Muscle layer of duodenum (tissue), 2 donors: Measurements from ENCODE around the gene RMI2.

Experiments used
- H3K27ac ChIP-seq: one replicate; pipeline ENCODE4 v1.7.0; 2013; ENCODE audit warnings: mild to moderate bottlenecking, low read length
- H3K27me3 ChIP-seq: one replicate; pipeline ENCODE4 v1.7.0; 2013; ENCODE audit warnings: low read depth, mild to moderate bottlenecking, control low read depth, low read length
- H3K36me3 ChIP-seq, 2 donors: one replicate each; pipeline ENCODE4 v1.7.0; 2013; ENCODE audit warnings: low read length in 2 of 2, control low read depth in 1 of 2, mild to moderate bottlenecking in 1 of 2; ENCODE audit not compliant: insufficient read depth in 2 of 2, control insufficient read depth in 1 of 2
- H3K4me1 ChIP-seq, 2 donors: one replicate each; pipeline ENCODE4 v1.7.0; 2013; ENCODE audit warnings: low read length in 2 of 2, mild to moderate bottlenecking in 2 of 2, control low read depth in 1 of 2, moderate library complexity in 1 of 2; ENCODE audit not compliant: insufficient read depth in 2 of 2, control insufficient read depth in 1 of 2
- H3K4me3 ChIP-seq, 2 donors: one replicate each; pipeline ENCODE4 v1.7.0; 2013; ENCODE audit warnings: low read length in 2 of 2, low read depth in 1 of 2, mild to moderate bottlenecking in 1 of 2
- H3K9me3 ChIP-seq, 2 donors: one replicate each; pipeline ENCODE4 v1.7.0; 2013; ENCODE audit warnings: low read length in 2 of 2, control low read depth in 1 of 2, mild to moderate bottlenecking in 1 of 2; ENCODE audit not compliant: control insufficient read depth in 1 of 2
- donor health status: healthy.

The RMI2 gene

GRCh38 chr16:11331967-11332366, 13.3 kb upstream of the RMI2 start:
- no peaks in the 10 kb centered on the region for H3K36me3 ChIP-seq
- H3K4me3 ChIP-seq = no peak overlapping the region
- peaks cover 3 to 7% of the 10 kb centered on the region in 2 donors for H3K4me1 ChIP-seq
- no peaks in the 10 kb centered on the region for H3K9me3 ChIP-seq
- no peaks in the 10 kb centered on the region for H3K27me3 ChIP-seq
- H3K27ac ChIP-seq = no peak overlapping the region

GRCh38 chr16:11333010-11333409, 12.2 kb upstream of the RMI2 start:
- Histone ChIP-seq H3K27ac (no peak overlapping the region), H3K9me3 (no peaks in the 10 kb centered on the region), H3K27me3 (no peaks in the 10 kb centered on the region), H3K4me3 (no peak overlapping the region), H3K4me1 (peaks cover 3 to 4% of the 10 kb centered on the region in 2 donors), H3K36me3 (no peaks in the 10 kb centered on the region)

- Histone ChIP-seq H3K36me3 (no peaks in the 10 kb centered on the region), H3K9me3 (no peaks in the 10 kb centered on the region), H3K4me3 (no peak overlapping the region), H3K4me1 (peaks cover 0 to 3% of the 10 kb centered on the region in 2 donors), H3K27me3 (no peaks in the 10 kb centered on the region), H3K27ac (no peak overlapping the region)
Observed at GRCh38 chr16:11333702-11334101, 11.6 kb upstream of the RMI2 start.

GRCh38 chr16:11334831-11335404, 10.3 kb upstream of the RMI2 start:
- H3K27me3 ChIP-seq = no peaks in the 10 kb centered on the region
- H3K36me3 ChIP-seq = no peaks in the 10 kb centered on the region
- no peak overlapping the region for H3K27ac ChIP-seq
- no peak overlapping the region for H3K4me3 ChIP-seq
- no peaks in the 10 kb centered on the region for H3K4me1 ChIP-seq
- no peaks in the 10 kb centered on the region for H3K9me3 ChIP-seq

GRCh38 chr16:11339075-11339474, 6.2 kb upstream of the RMI2 start:
- Histone ChIP-seq H3K36me3 (no peaks in the 10 kb centered on the region), H3K4me1 (no peaks in the 10 kb centered on the region), H3K27me3 (no peaks in the 10 kb centered on the region), H3K27ac (no peak overlapping the region), H3K9me3 (no peaks in the 10 kb centered on the region), H3K4me3 (no peak overlapping the region)

- no peaks in the 10 kb centered on the region for H3K9me3 ChIP-seq
- H3K4me1 ChIP-seq = peaks cover 0 to 7% of the 10 kb centered on the region in 2 donors
- no peak overlapping the region for H3K27ac ChIP-seq
- no peak overlapping the region for H3K4me3 ChIP-seq
- H3K36me3 ChIP-seq = no peaks in the 10 kb centered on the region
- no peaks in the 10 kb centered on the region for H3K27me3 ChIP-seq
Observed at GRCh38 chr16:11340710-11341109, 4.5 kb upstream of the RMI2 start.

- Histone ChIP-seq H3K36me3 (no peaks in the 10 kb centered on the region), H3K27ac (no peak overlapping the region), H3K27me3 (no peaks in the 10 kb centered on the region), H3K4me1 (peaks cover 0 to 12% of the 10 kb centered on the region in 2 donors), H3K9me3 (no peaks in the 10 kb centered on the region), H3K4me3 (no peak overlapping the region)
Observed at GRCh38 chr16:11341371-11341770, 3.9 kb upstream of the RMI2 start.

DNA sequence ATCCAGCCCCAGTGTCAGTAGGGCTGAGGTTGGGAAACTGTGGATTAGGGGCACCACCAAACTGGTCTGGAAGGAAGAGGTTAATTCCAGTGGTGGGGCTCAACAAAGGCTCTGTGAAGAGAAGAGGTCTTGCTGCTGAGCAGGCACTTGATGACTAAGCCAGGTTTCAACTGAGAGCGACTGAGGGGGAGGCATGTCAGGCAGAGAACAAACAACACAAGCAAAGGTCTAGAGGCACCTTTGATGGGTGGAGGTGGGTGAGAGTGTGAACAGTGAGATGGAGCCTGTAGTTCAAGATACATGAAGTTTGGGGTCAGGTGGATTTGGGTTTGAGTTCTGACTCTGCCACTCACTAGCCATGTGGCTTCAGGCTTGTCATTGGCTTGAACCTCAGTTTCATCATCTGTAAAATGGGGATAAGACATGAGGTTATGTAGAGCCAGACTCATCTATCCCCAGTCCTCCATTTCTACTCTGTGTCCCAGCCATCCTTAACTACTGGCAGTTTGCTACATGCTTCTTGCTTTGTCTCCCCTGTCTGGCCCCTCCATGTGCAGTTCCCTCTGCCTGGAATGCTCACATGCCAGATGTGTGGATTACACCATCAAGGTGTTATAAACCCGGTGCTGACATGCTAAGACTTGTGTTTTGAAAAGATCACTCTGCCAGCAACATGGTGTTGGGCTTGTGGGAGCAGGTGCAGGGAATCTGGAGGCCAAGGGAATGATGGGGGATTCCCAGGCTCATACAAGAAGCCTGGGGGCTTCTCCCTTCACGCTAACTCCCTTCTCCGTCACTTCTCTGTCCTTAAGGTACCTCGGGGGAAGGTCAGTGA, 3.0 kb upstream of the RMI2 start:
- H3K4me1 ChIP-seq = peaks cover 0 to 12% of the 10 kb centered on the region in 2 donors
- no peaks in the 10 kb centered on the region for H3K9me3 ChIP-seq
- no peaks in the 10 kb centered on the region for H3K36me3 ChIP-seq
- no peak overlapping the region for H3K27ac ChIP-seq
- H3K4me3 ChIP-seq = no peak overlapping the region
- H3K27me3 ChIP-seq = no peaks in the 10 kb centered on the region

- no peaks in the 10 kb centered on the region for H3K27me3 ChIP-seq
- no peak overlapping the region for H3K4me3 ChIP-seq
- no peaks in the 10 kb centered on the region for H3K9me3 ChIP-seq
- peaks cover 3 to 28% of the 10 kb centered on the region in 2 donors for H3K4me1 ChIP-seq
- no peaks in the 10 kb centered on the region for H3K36me3 ChIP-seq
- H3K27ac ChIP-seq = no peak overlapping the region
Observed at GRCh38 chr16:11346700-11347319, 1.6 kb downstream of the RMI2 start.

GRCh38 chr16:11347831-11348230, 2.6 kb downstream of the RMI2 start:
- H3K4me1 ChIP-seq = peaks cover 3 to 28% of the 10 kb centered on the region in 2 donors
- no peak overlapping the region for H3K27ac ChIP-seq
- no peaks in the 10 kb centered on the region for H3K36me3 ChIP-seq
- no peaks in the 10 kb centered on the region for H3K27me3 ChIP-seq
- H3K4me3 ChIP-seq = no peak overlapping the region
- no peaks in the 10 kb centered on the region for H3K9me3 ChIP-seq

- Histone ChIP-seq H3K36me3 (no peaks in the 10 kb centered on the region), H3K4me1 (peaks cover 3 to 28% of the 10 kb centered on the region in 2 donors), H3K4me3 (no peak overlapping the region), H3K9me3 (no peaks in the 10 kb centered on the region), H3K27me3 (no peaks in the 10 kb centered on the region), H3K27ac (peak overlapping the region; percentile 31)
Observed at GRCh38 chr16:11348737-11349598, 3.7 kb downstream of the RMI2 start.
